ENCODE measurements around the gene OXGR1.
A peak's percentile ranks its signal among the peaks of the same experiment; 100 is the strongest.
"Not testable (repeated sequence)": the region's sequence is repeated elsewhere in the genome, so short reads cannot be mapped to it uniquely, and the experiment has no call there.

Gene OXGR1

DNA sequence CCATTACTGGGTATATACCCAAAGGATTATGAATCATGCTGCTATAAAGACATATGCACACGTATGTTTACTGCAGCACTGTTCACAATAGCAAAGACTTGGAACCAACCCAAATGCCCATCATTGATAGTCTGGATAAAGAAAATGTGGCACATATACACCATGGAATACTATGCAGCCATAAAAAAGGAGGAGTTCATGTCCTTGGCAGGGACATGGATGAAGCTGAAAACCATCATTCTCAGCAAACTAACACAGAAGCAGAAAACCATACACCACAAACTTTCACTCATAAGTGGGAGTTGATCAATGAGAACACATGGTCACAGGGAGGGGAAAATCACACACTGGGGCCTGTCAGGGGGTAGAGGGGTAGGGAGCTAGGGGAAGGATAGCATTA is 14.4 kb downstream of the OXGR1 start:
- H3K4me3 ChIP-seq (ENCODE audit: low read depth, low read length) = not testable (repeated sequence)

DNA sequence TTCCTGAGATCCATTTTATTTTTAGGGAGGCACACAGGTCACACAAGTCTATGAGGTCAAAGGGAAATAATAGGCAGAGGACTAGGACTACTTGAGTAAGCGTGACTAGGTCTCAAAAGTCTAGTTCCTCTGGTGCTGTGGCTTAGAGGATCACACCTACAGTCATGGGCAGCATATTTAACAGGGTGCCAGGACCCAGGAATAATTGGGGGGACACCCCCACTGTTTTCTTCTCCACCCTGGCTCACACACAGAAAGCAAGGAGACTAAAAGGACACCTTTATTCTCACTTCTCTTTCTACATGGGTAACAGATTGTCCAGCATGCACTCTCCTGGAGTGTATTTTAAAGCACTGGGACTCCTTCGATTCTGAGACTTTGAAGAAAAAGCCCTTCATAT is 26.2 kb downstream of the OXGR1 start:
- no peak for DNase-seq (ENCODE audit: low read depth)

More for the DNA sequence above, 14.4 kb downstream of the OXGR1 start:
- DNase-seq (ENCODE audit: low read depth) = not testable (repeated sequence)

DNA sequence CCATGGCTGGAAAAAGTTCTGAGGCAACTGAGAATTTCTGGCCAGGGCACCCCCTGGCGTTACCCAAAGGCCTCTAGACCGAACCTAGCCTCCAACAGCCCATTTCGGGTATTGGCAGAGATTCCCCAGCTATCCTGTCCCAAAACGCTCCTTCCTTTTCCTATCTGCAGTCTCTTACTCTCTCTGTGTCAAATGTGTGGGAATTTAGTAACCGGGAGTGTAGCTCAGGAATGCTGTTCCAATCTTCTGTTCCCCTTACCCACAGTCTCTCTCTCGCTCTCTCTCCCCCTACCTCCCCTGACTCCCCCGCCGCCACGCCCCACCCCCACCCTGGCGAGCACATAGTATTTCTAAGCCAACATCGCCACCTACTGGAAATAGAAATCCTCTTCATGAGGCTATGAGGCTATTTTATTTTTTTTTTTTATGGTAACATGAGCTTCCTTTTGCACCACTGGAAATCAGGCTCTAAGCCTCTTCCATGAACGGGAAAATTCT is 27.0 kb downstream of the OXGR1 start:
- no peak for DNase-seq (ENCODE audit: low read depth)
- H3K4me3 ChIP-seq (ENCODE audit: low read depth, low read length) = no peak overlapping the region

More for the DNA sequence above, 26.2 kb downstream of the OXGR1 start:
- no peak overlapping the region for H3K4me3 ChIP-seq (ENCODE audit: low read depth, low read length)

DNA sequence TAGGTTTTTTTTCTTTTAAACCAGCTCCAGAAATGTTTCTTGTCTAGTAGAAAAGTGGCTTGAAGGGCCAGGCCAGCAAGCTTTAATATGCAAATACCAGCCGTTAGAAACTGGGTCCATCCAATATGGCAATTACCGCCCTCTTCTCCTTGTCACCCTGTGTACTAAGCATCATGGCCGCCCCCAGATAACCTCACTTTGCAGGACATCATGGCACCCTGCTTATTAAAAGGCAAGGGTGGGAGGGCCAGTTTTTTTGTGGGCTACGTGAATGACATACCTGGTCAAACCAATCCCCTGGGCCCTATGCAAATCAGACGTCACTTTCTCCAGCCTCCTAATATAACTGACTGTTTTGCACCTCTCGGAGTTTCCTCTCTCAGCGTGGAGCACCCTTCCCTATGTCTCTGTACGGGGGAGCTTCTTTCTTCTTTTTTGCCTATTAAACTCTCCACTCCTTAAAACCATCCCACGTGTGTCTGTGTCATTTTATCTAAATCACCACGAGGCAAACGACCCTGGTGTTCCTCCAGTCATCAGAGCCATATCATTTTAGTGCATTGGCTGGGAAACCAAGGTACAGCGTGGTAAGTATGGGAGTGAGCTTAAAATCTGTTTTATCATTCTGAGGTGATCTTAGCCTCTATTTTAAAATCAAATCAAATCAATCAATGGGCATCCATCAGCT is 27.7 kb downstream of the OXGR1 start:
- DNase-seq (ENCODE audit: low read depth) = no peak
- no peak overlapping the region for H3K4me3 ChIP-seq (ENCODE audit: low read depth, low read length)

DNA sequence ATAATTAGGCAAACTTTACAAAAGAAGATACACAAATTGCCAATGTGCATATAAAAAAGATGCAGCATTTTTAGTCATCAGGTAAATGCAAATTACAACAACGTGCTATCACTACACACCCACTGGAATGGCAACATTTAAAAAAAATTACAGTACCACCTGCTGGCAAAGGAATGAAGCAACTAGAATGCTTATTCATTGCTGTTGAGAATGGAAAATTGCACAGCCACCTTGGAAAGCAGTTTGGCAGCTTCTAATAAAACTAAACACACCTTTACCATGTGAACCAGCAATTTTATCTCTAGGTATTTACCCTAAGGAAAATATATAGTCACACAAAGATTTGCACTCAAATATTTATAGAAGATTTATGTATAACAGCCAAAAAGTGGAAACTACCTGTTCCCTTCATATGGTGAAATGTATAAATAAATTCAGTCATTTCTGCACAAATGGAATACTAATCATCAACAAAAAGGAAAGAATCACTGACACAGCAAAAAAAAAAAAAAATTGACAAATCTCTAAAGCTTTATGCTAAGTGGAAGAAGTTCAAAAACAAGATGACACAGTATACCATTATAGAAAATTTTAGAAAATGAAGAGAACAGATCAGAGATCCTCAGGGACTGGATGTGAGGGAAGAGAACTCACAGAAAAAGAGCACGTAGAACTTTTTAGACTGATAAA is 30.3 kb downstream of the OXGR1 start:
- no peak overlapping the region for H3K4me3 ChIP-seq (ENCODE audit: low read depth, low read length)
- DNase-seq (ENCODE audit: low read depth) = no peak

DNA sequence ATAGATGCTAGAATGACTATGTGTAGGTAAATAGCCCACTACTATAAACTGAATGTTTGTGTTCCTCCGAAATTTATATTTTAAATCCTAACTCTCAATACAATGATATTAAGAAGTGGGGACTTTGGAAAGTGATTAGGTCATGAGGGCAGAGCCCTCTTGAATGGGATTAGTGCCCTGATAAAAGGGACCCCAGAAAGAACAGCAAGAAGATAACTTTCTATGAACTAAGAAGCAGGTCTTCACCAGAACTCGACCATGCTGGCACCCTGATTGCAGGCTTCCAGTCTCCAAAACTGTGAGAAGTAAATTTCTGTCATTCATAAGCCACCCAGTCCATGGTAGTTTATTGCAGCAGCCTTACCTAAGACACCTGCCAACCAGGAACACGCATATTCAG is 33.9 kb downstream of the OXGR1 start:
- no peak for DNase-seq (ENCODE audit: low read depth)
- no peak overlapping the region for H3K4me3 ChIP-seq (ENCODE audit: low read depth, low read length)

DNA sequence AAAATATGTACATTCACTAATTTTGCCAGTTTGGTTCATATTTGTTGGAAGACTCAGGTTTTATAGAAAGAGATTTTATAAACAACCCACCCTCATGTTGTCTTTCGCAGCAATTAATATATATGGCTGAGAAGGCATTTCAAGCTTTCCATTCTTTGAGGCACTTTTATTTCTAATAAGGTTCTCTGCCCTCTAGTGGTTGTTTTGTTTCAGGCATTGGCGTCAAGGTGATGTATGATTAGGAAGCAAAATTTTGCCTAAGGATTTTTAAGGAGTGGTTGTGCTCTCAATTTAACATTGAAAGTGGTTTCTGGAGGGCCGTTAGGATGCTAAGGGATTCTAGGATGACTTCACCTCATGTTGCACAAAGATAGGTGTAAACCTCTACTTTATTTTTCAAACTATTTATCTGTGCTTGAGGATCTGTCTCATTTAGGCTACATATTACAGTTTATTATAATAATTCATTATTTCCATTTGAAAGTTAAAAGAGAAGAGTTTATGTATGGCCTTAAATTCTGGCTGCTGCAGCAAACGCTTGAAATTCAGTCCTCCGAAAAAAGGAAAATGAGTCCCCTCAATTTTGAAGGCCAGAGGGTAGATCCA is 35.9 kb downstream of the OXGR1 start:
- no peak overlapping the region for H3K4me3 ChIP-seq (ENCODE audit: low read depth, low read length)
- peak; percentile 0 for DNase-seq (ENCODE audit: low read depth)

DNA sequence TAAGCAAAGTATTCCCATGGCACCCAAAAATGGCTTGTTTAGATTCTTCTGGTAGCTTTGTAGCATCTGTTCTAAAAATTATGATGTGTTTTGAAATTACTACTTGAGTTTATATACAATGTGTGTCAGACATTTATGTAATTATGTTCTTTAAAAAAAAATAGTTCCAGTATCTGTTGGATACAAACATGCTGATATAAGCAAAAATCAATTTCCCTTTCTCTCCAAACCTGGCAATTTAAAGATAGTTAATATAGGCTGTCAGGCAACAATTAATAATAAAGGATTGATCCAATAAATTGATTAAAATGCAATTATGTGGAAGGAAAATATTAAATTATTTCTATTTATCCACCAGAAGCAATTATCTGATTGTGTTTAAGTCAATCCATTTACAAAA is 41.7 kb downstream of the OXGR1 start:
- no peak overlapping the region for H3K4me3 ChIP-seq (ENCODE audit: low read depth, low read length)
- DNase-seq (ENCODE audit: low read depth) = no peak

DNA sequence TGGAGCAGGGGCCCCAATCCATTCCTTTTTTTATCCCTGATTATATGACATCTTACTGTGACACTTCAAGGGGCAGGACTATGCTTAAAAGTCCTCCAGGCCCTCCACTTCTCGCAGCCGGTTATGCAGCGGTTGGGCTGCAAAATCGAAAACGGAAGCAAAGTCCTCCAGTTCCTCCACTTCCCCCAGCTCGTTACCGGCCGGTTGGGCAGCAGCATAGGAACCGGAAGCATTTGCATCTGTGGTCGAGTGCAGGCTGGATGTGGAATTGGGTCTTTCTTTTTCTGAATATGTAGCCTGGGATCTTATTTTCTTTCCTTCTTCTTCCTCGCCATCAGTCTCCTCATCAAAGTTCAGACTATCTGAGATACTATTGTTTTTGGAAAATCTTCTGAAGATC is 46.1 kb downstream of the OXGR1 start:
- DNase-seq (ENCODE audit: low read depth) = no peak
- H3K4me3 ChIP-seq (ENCODE audit: low read depth, low read length) = no peak overlapping the region

DNA sequence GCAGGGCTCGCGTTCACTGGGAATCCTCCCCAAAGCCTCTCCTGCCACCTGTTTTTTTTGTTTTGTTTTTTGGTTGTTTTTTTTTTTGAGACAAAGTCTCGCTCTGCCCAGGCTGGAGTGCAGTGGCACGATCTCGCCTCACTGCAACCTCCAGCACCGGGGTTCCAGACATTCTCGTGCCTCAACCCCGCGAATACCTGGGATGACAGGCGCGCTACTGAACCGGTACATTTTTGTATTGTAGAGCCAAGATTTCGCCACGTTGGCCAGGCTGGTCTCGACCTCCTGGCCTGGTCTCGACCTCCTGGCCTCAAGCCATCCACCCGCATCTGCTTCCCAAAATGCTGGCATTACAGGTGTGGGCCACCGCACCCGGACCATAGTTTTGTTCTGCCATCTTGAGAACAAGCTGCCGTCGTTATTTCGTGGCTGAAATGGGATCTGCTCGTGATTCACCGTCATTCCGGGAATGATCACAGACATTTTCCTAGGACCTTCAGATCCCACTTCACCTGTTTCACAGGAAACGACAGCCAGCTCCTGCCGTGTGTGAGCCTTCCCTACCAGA is 46.8 kb downstream of the OXGR1 start:
- no peak overlapping the region for H3K4me3 ChIP-seq (ENCODE audit: low read depth, low read length)
- no peak for DNase-seq (ENCODE audit: low read depth)

DNA sequence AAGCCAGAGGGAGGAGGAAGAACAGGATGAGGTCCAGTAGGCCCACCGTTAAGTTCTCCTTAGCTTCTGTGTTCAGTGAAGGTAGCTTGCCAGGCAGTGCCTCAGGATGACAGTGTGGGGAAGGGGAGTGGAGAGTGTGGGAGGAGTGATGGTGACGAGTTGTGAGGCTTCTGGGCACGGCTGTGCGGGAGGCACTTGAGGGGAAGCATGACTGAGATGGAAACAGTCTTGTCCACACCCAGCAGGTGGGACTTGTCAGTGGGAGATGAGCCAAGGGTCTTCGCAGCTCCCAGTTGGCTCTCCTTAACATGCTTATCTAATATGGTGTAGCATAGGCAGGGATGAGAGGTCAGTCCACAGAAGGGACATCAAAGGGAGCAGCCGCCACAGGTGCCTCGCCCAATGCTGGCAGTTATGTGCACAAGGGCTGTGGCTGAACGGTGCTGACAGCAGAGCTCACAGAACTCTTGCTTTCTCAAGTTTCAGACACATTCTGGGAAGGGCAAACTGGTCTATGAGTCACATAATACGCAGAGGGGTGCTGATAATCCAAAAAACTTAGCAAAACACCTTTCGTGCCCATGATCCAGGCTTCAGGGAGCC is 47.5 kb downstream of the OXGR1 start:
- no peak overlapping the region for H3K4me3 ChIP-seq (ENCODE audit: low read depth, low read length)
- DNase-seq (ENCODE audit: low read depth) = no peak

DNA sequence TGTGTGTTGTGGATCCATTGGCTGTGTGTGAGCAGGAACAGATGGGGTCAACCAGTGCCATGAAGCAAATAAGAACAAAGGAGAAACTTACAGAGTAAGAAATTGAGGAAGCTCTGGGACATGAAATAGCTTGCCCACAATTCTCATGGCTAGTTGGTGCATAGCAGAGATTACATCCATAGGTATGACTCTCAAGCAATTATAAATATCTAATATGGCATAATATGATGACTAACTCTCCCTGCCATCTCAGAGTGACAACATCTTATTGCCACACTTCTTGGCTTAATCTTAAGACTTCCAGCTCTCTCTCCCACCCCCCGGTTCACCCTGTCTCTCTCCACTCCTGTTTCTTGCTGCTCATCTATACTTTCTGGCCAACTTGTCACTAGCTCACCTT is 53.3 kb downstream of the OXGR1 start:
- DNase-seq (ENCODE audit: low read depth) = no peak
- H3K4me3 ChIP-seq (ENCODE audit: low read depth, low read length) = no peak overlapping the region

DNA sequence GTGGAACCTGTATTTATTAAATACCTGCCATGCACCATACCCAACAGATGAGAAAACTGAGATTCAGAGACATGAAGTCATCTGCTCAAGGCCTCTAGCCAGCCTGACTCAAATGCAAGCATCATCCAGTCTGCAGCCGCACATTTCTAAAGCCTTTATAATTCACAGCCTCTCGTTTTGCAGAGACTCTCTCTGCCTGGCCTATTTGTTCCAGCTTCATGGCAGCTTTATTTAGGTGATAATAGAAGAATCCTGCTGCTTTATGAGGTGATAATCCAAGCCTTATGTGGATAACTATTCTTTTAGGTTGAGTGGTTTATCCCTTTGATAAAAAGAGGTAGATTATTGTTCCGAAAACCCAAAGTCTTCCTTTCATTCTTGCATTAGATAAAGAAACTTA is 58.4 kb downstream of the OXGR1 start:
- DNase-seq (ENCODE audit: low read depth) = no peak
- no peak overlapping the region for H3K4me3 ChIP-seq (ENCODE audit: low read depth, low read length)

All from skeletal muscle cell (primary cell).